GM19455 (cell line): ENCODE measurements around the gene NUDT7.

Experiments
- ATAC-seq: cut with Tn5 transposase; IDR thresholded peaks from one replicate; pipeline ENCODE4 v1.9.1; 2021; ENCODE audit not compliant: unreplicated experiment

Gene NUDT7

DNA sequence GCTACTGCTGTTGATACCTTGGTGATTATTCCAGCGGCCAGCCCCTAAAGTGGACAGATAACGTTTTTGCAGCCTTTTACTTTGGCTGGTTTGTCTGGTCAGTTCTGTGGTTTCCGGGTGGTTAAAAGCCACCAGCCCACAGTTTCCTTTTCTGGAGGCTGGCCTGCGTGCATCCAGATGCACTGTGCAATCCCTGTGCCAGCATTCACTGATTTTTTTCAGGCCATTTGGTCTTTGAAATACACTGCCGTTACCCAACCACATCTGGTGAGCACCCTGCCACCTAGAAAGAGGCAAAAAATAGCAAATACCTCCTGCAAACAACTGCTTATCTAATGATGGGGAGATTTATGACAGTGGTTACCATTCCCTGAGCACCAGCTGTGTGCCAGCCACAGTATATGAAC is 797 bp downstream of the NUDT7 start:
- peak; percentile 2 for ATAC-seq

DNA sequence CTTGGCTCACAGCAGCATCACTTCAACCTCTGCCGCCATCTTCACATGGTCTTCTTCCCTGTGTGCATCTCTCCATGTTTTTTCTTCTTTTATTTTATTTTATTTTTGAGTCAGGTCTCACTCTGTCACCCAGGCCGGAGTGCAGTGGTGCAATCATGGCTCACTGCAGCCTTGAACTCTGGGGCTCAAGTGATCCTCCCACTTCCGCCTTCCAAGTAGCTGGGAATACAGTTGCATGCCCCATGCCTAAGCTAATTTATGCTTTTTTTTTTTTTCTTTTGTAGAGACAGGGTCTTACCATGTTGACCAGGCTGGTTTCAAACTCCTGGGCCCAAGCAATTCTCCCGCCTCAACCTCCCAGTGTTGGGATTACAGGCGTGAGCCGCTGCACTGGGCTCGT is 1.9 kb downstream of the NUDT7 start:
- no peak for ATAC-seq

DNA sequence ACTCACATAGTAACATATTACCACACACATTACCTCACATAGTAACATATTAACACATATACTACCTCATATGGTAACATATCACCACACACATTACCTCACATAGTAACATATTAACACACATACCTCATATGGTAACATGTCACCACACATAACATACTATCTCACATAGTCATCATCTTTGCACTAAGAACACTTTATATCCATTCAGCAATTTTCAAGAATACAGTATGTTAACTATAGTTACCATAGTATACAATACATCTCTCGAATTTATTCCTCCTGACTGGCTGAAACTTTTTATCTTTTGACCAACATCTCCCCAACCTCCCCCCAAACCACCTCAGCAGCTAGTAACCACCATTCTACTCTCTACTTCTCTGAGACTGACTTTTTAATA is 7.6 kb downstream of the NUDT7 start:
- no peak for ATAC-seq

DNA sequence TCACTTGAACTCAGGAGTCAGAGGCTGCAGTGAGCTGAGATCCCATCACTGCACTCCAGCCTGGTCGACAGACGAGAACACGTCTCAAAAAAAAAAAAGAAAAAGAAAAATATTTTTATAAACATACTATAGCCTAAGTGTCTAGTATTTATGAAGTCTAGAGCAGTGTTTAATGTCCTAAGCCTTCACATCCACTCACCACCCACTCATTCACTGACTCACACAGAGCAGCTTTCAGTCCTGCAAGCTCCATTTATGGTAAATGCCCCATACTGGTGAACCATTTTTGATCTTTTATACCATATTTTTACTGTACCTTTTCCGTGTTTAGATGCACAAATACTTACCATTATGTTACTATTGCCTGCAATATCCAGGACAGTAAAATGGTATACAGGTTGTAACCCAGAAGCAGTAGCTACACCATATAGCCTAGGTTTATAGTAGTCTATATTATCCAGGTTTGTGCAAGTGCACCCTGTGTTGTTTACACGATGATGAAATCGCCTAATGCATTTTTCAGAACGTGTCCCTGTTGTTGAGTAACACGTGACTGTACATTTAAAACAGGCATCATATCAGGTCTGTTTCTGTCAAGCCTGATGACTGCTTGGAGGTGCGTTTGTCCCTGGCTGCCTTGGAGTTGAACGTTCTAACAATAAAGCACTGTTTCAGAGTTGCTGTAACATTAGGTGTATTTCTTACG is 10.1 kb downstream of the NUDT7 start:
- ATAC-seq: no peak

DNA sequence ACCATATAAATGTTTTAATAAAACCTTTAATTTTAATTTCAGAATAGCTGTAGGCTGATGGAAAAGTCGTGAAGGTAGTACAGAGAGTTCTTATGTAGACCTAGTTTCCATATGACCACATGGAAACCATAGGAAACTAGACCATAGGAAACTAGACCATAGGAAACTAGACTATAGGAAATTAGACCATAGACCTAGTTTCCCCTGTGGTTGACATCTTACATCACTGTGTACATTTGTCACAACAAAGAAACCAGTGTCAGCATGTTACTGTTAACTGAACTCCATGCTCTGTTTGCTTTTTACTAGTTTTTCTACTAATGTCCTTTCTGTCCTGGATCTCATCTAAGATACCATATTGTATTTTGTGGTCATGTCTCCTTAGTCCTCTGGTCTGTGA is 14.6 kb downstream of the NUDT7 start:
- no peak for ATAC-seq

DNA sequence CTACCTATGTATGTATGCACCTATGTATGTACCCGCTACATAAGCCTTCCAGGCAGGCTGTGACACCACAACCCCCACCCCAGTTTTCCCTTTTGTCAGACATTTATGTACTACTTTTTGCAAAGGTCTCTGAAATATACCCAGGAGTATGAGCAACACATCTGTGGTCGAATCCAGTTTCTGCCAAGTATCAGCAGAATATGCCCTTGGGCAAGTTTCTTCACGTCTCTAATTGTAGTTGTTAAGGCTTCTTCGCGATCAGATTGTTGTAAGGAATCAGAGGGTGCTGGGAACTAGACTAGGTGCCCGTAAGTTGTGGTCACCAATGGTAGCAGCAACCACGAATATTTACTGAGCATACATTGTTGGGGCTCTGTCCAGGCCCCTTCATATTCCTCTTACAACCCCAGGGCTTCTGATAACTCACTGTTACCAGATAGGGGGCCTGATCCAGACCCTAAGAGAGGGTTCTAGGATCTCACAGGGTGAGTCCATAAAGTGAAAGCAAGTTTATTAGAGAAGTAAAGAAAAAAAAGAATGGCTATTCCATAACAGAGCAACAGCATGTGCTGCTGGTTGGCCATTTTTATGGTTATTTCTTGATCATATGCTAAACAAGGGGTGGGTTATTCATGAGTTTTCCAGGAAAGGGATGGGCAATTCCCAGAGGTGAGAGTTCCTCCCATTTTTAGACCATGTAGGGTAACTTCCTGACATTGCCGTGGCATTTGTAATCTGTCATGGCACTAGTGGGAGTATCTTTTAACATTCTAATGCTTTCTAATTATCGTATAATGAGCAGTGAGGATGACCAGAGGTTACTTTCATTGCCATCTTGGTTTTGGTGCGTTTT is 16.6 kb downstream of the NUDT7 start:
- no peak for ATAC-seq

DNA sequence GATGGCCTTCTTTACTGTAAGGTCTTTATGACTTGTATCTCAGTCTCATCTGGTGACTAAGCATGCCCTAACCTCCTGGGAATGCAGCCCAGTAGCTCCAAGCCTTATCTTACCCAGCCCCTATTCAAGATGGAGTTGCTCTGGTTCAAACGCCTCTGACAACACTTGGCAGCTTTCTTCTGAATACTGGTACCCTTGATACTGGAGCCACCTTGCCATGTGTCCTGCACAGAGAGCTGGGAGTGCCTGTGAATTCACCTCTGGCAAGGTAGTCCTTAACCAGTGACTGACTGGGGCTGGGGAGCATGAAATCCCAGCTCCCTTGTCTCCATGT is 17.2 kb downstream of the NUDT7 start:
- no peak for ATAC-seq

DNA sequence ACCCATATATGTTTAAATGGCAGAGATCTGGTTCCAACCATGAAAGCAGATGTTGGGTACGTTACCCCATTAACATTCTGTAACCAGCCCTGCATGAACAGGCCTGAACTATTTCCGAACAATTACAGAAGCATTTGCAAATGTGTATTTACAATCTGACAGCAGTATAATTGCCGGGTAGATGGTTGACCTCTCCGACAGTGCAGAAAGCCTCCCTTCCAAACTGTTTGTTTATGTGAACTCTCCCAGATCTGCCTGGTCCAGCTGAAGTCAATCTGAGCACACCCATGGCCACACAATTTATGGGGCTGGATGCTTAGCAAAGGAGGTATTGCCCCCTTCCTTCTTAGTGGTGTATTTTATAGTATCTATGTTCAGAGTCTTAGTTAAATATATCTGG is 21.8 kb downstream of the NUDT7 start:
- ATAC-seq: no peak

DNA sequence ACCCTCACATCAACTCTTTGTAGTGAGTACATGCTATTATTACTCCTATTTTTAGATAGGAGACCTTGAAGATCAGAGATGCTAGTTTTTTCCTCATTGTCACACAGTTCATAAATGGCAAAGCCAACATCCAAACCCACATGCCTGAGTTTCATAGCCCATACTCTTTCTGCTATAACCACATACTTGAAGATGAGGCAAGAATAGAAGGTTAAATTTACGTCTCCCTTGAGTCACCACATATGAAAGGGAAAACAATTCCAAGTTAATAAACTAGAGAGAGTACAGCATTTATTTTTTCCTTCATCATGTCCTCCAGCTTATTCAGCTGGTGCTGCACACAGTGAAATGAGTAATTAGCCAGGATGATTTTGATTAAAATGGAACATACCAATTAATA is 23.7 kb downstream of the NUDT7 start:
- no peak for ATAC-seq

DNA sequence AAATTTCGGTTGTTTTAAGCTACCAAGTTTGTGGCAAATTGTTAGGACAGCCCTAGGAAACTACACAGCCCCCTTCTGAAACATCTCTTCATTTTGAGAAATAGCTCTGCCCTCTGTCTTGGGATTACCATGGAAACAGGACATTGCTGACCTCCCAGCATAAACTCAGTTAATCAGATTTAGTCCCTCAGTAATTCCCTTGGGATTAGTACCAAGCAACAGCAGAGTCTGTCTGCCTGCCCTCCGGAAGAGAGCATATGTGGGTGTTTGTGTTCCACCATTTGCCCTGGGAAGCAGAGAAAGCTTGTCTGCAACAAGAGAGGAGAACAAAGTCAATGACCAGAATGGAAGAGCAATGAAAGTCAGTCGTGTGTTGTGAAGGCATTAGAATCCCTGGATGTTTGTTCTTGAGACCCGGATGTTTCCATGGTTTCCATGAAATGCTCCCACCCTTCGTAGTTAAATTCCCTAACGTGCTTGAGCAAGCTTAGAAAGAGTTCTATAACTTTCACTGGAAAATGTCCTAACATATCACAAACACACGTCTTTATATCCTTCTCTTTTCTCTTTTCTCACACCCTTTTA is 26.2 kb downstream of the NUDT7 start:
- no peak for ATAC-seq

DNA sequence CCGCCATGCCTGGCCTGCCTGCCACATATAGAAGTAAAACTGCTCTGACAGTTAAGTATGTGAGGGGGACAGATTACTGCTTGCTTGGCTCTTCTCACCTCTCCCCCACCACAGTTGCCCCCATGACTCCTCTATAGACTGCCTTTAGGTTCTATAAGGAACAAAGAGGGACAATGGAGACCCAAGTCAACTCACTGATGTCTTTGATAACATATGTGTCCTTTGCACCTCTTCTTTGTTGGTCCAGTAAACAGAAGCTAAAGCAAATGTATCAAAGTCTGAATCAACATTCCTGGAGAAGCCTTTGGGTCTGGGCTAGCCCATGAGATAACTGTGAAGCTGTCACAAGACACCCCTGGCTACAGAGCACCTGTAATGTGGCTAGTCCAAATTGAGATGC is 27.1 kb downstream of the NUDT7 start:
- no peak for ATAC-seq

DNA sequence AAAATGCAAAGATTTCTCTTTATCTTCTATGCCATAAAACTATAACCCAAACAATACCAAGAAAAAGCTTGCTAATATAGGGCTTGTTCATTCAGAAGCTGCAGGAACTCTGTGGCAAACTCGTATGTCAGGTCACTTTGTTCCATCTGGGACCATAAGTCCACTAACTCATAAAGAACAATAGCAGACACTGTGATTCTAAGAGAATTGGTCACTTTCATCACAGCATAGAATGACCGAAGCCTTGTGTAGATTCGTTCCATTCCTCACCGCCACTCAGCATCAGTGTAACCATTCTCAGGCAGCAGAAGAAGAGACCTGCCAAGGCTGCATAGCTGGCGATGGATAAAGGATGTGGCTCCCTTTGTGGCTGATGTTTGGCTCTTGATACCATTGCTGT is 35.7 kb downstream of the NUDT7 start:
- ATAC-seq: no peak

DNA sequence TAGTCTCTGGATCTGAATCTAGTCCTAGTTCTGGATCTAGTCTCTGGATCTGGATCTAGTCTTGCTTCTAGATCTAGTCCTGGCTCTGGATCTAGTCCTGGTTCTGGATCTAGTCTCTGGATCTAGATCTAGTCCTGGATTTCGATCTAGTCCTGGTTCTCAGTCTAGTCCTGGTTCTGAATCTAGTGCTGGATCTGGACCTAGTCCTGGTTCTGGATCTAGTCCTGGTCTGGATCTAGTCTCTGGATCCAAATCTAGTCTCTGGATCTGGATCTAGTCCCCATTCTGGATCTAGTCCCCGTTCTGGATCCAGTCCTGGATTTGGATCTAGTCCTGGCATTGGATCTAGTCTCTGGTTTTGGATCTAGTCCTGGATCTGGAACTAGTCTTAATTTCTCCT is 36.2 kb downstream of the NUDT7 start:
- ATAC-seq: no peak

DNA sequence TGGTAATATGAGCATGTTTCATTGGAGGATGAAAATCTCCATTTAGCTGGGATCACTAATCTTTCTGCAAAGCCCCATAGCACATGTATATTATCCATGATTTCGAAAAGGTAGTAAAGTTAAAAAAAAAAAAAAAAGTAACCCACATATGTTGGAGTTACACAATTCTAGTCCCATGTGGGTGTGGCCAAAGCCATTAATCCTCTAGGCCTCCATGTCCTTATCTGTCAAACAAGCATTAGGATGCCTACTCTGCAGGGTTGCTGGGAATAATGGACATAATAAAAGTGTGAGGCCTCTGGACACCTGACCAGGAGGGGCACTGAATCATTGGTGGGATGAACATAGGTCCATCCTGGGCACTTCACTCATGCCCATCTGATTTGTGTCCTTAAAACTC is 36.9 kb downstream of the NUDT7 start:
- ATAC-seq: no peak

DNA sequence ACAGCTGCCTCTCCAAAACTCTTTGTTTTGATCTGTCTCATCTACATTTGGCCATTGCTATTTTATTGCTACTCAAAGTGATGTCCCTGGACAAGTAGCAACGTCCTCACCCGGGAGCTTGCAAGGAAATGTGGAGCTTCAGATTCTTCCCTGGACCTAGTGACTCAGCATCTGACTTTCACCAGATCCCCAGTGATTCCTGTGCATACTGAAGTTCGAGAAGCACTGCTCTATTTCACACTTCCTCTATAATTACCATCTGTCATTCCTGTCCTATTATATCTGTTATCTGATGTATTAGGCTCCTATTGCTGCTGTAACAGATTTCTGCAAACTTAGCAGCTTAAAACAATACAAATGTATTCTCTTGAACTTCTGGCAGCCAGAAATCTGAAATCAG is 37.5 kb downstream of the NUDT7 start:
- no peak for ATAC-seq

DNA sequence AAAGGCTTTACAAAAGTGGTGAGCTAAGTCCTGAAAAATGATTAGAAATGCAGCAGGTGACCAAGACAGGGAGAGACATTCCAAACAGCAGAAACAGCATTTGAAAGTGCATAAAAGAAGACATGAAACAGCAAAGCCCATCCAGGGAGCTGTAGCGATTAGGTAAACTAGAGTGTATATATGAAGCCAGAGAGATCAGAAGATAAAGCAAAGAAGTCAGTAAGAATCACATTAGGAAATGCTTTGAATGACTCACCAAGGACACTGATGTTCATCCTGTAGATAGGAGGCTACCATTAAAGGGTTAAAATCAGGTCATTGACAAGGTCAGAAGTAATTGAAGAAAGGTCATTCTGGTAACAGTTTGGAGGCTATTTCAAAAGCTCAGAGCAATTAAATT is 38.5 kb downstream of the NUDT7 start:
- no peak for ATAC-seq

DNA sequence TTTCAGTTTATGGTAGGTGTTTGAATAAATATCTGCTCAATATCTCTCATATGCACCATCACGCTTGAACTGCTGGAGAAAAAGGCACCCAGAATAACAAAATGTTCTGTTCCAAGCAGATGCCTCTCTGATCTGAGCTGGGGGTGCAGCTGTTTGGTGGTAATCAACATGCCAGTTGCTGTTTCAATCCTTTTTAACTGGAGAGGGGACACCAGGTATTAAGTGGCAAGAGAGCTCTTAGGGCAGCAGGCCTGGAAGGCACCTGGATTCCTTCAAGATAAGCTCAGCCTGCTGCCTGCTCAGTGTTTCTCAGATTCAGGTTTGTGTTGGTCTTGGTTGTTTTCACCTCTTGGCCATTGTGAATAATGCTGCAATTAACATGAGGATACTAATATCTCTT is 38.9 kb downstream of the NUDT7 start:
- no peak for ATAC-seq

DNA sequence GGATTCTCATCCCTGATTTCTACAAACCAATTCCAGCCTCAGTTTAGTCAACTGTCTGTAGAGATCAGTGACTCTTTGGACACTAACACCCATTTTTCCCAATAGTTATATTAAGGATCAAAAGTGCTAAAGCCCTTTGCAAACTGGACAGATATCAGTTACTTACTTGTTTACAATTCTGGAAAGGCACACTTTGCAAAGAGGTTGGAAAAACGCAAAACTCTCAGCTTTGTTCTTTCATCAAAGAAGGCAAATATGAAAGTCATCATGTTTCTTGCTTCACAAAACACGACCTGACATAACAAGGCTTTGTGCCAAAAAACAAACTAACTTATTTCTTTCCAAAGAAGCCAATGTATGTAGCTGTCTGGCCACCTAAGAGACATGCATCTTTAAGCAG is 39.9 kb downstream of the NUDT7 start:
- ATAC-seq: no peak

DNA sequence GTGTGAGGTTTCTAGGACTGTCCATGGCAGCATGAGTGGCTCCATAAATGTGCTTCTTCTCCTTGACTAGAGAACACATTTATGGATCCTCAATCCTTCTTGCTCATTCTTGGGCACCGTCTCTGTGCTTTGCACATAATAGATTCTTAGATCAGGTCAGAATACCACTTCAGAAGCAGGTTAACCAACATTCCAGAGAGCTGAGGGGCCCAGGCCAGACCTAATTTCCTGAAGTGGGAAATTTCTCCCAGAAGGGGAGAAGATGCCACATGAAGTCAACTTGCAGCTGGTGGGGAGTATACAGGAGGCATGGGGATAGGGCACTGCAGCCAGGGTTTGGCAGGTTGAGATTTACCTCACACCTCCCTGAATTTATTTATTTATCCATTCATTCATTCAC is 41.7 kb downstream of the NUDT7 start:
- ATAC-seq: no peak

DNA sequence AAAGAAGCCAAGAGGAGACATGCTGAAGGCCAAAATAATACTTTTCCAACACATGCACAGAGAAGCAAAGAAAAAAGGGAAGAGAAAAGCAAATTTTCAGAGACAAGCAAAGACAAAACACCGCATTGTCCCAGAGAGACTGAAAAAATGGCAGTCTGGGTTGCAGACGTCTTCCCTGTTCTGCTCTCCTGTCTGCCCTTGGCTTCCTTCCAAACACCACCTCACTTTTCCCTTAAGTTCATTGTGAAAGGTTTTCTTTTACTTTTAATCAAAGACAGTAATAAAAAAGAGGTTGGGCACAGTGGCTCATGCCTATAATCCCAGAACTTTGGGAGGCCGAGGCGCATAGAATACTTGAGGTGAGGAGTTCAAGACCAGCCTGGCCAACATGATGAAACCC is 44.9 kb downstream of the NUDT7 start:
- ATAC-seq: no peak

DNA sequence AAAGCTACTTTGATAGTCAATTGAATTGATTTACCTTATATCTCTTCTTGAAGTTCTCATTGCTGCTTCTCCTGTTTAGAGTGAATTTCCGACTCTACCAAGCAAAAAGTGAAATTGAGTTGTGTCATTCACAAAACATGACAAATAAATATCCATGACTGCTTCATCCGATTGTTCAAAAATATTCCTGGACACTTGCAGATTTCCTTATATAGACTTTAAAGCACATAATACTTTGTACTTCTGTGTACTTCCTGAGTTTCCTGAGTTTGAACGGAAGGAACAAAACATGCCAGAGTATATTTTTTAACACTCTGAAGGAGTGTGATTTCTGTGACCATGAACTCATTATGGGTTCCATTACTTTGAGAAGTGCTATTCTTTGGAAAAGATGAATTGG is 45.5 kb downstream of the NUDT7 start:
- no peak for ATAC-seq
